ENCODE data around the gene PLEKHM1.
A peak's percentile ranks its signal among the peaks of the same experiment; 100 is the strongest.

- TF ChIP-seq, protein P1, sequence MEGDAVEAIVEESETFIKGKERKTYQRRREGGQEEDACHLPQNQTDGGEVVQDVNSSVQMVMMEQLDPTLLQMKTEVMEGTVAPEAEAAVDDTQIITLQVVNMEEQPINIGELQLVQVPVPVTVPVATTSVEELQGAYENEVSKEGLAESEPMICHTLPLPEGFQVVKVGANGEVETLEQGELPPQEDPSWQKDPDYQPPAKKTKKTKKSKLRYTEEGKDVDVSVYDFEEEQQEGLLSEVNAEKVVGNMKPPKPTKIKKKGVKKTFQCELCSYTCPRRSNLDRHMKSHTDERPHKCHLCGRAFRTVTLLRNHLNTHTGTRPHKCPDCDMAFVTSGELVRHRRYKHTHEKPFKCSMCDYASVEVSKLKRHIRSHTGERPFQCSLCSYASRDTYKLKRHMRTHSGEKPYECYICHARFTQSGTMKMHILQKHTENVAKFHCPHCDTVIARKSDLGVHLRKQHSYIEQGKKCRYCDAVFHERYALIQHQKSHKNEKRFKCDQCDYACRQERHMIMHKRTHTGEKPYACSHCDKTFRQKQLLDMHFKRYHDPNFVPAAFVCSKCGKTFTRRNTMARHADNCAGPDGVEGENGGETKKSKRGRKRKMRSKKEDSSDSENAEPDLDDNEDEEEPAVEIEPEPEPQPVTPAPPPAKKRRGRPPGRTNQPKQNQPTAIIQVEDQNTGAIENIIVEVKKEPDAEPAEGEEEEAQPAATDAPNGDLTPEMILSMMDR (IDR thresholded peaks at IDR 0.05 in 8 of 11, conservative IDR thresholded peaks at IDR 0.05 in 3 of 11) = no peak
- TF ChIP-seq POLR2AphosphoS5 (IDR thresholded peaks at IDR 0.05) = peak in 2 of 3 donors; percentile 15 to 21
Observed at GRCh38 chr17:45428931-45429338, 61.6 kb downstream of the PLEKHM1 start.

Measured in spleen (tissue), 7 donors.